Ramos (cell line): ENCODE measurements around the gene HNF4A.

Source experiments
- in situ Hi-C: fragments of 300-500 bp; cut with MboI; formaldehyde crosslinking; loops from one replicate; pipeline ENCODE4 v1.14.3; 2022; ENCODE audit warnings: low sequenced_read_pairs; ENCODE audit not compliant: unreplicated experiment

The HNF4A gene

GRCh38 chr20:44404204-44405181 lies 49.0 kb downstream of the HNF4A start:
- in situ Hi-C loops, result no loop called here

- in situ Hi-C loops, result no loop called here
Measured at GRCh38 chr20:44405257-44405656, 49.8 kb downstream of the HNF4A start.

- in situ Hi-C loops, result no loop called here
Measured at GRCh38 chr20:44405785-44406571, 50.5 kb downstream of the HNF4A start.

DNA sequence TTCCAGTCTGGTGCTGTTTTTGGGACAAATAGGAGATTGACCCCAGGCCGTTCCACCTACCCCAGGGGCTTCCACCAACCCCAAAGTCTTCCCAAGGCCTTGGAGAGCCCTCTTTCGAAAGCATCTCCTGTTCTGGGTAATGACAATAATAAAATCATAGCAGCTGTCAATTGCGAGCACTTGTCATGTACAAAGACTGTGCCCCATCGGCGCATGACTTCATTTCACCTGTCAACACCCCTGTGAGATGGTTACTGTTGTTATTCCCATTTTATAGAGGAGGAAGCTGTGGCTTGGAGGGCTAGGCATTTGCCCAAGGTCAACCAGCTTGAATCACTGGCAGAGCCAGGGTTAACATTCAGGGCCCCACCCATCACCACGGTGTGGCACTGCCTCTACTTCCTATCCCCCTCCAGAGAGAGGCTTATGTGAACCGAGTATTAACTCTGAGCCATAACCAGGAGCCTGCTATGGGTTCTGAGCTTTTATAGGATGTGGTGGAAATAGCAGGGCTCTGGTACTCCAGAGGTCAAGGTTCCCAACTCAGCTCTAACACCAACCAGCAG lies 51.2 kb downstream of the HNF4A start:
- in situ Hi-C loops, result no loop called here

- in situ Hi-C loops, result no loop called here
Measured at GRCh38 chr20:44407402-44408184, 52.1 kb downstream of the HNF4A start.

- in situ Hi-C loops, result no loop called here
Measured at GRCh38 chr20:44409132-44409600, 53.7 kb downstream of the HNF4A start.

DNA sequence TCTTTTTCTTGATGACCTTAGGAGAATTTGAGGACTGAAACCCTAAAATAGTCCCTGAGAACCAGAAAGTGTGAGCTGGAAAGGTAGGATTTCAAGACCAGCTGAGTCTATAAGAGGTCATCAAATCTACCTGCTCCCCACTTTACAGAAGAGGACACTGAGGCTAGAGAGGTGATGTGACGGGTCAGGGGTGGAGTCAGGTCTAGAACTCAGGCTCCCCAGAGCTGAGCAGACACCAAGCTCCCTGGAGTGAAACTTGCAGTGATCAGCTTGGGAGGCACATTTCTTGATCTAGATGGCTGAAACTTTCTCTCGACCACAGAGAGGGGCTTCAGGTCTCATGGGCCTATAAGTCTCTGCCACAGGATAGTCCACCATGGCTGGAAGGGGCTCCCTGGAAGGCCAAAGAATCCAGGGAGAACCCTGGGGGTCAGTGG lies 55.1 kb downstream of the HNF4A start:
- in situ Hi-C loops, result no loop called here

DNA sequence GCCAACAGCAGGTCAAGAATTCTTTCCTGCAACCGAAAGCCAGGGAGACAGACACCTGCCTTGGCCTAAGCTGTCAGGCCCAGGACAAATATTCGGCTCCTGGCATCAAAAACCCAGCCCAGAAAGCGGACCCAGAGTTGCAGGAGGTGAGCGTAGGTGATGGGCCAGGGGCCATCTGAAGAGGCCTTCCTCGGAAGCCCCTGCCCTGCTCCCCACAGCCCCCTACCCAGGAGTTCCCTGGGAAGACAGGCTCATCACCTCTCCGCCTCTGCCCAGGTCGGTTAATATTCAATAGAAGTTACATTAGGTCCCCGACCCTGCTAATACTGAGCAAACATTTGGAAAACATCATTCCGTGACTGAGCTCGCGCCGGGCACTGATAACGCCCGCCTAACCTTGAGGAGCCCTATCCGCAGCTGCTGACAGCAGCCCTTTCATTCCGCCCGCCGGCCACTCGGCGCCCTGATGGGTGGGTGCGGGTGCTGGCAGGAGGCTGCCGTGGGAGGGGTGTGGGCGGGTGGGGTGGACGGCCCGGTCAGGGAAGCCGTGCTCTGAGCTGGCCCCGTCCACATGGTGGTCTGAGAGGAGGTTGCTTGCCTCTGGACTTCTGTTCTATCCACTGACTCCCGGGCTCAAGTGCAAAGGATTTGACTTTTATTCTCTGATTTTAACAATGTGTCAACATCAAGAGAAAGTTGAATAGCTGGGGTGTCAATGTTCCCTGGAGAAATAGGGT lies 55.7 kb downstream of the HNF4A start:
- in situ Hi-C loops, result no loop called here

GRCh38 chr20:44411757-44412401 lies 56.4 kb downstream of the HNF4A start:
- in situ Hi-C loops, result no loop called here

- in situ Hi-C loops, result no loop called here
Measured at GRCh38 chr20:44412402-44413144, 57.1 kb downstream of the HNF4A start.

DNA sequence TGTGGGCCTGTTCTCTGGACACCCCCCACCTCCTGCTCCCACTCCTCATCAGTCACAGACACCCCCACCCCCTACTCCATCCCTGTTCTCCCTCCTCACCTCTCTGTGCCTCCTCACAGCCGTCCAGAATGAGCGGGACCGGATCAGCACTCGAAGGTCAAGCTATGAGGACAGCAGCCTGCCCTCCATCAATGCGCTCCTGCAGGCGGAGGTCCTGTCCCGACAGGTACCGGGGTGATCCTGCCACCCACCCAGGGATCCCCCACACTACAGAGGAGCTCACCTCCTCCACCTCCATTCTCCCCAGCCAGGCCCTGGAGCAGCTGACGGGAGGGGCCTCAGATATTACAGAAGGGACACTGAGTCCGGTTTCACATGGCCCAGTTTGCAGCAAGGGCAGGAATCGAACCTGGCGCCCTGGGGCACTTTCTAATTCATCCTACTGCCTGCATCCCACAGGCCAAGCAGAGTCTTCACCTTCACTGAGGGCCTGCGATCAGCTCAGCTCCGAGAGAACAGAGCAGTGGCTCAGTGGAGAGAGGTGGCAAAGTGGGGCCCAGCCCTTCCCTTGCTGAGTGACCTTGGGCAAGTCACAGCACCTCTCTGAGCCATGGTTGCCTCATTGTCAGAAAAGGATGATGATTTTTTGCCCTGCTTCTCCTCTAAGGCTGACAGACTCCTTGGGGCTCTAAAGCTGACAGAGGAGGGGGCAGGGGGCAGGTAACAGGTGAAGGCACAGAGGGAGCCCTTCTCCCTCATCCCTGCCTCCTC lies 58.3 kb downstream of the HNF4A start:
- in situ Hi-C loops, result no loop called here

GRCh38 chr20:44414346-44414714 lies 58.8 kb downstream of the HNF4A start:
- in situ Hi-C loops, result no loop called here

DNA sequence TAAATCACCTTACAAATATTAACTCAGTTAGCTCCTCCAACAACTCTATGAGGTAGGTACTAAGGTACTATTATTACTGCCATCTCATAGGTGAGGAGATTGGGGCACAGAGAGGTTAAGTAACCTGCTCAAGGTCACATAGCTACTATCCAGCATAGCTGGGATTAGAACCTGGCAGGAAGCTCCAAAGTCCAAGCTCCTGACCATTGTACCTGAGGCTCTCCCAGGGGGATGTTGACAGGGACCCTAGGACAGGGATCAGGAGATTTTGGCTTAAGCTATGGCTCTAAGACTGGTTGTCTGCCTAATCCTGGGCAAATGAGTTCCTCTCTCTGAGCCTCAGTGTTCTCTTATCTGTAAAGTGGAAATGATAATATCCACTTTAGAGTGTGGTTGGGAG lies 59.3 kb downstream of the HNF4A start:
- in situ Hi-C loops, result no loop called here

GRCh38 chr20:44415833-44416715 lies 60.6 kb downstream of the HNF4A start:
- in situ Hi-C loops, result no loop called here

GRCh38 chr20:44418069-44418905 lies 62.8 kb downstream of the HNF4A start:
- in situ Hi-C loops, result no loop called here
